Neural cell (in vitro differentiated cells): ENCODE data around the gene TRIM14.

Source experiments
- CTCF ChIP-seq: fragments of 450-650 bp; IDR thresholded peaks from 2 replicates; pipeline ENCODE4 v1.5.1; 2014; ENCODE audit warnings: antibody characterized with exemption, mild to moderate bottlenecking, moderate library complexity; ENCODE audit not compliant: poor library complexity, severe bottlenecking
- EP300 ChIP-seq: fragments of 450-650 bp; conservative IDR thresholded peaks from 2 replicates; pipeline ENCODE4 v1.6.1; 2014; ENCODE audit warnings: antibody characterized with exemption, mild to moderate bottlenecking, moderate library complexity; ENCODE audit not compliant: poor library complexity, severe bottlenecking
- EZH2 ChIP-seq: fragments of 200-600, 300-800 bp; shearing (Covaris generic), sonication (generic); IDR thresholded peaks from 2 replicates; pipeline ENCODE4 v1.6.1; 2014; ENCODE audit warnings: antibody characterized with exemption, low read length, borderline replicate concordance, mild to moderate bottlenecking; ENCODE audit not compliant: insufficient read depth, poor library complexity, severe bottlenecking
- MXI1 ChIP-seq: fragments of 450-650 bp; conservative IDR thresholded peaks from 2 replicates; pipeline ENCODE4 v1.6.1; 2014; ENCODE audit warnings: antibody characterized with exemption, mild to moderate bottlenecking; ENCODE audit not compliant: poor library complexity, severe bottlenecking
- POLR2AphosphoS5 ChIP-seq: IDR thresholded peaks from 2 replicates; pipeline ENCODE4 v1.6.1; 2012
- RAD21 ChIP-seq: fragments of 450-650 bp; conservative IDR thresholded peaks from 2 replicates; pipeline ENCODE4 v1.6.1; 2014; ENCODE audit warnings: antibody characterized with exemption, mild to moderate bottlenecking, moderate library complexity
- REST ChIP-seq: IDR thresholded peaks from 2 replicates; pipeline ENCODE4 v1.6.1; 2012; ENCODE audit warnings: borderline replicate concordance

GRCh38 chr9:98144076-98144475 lies 25.1 kb upstream of the TRIM14 start:
- TF ChIP-seq CTCF (no peak), EZH2 (no peak), RAD21 (no peak), EP300 (no peak), REST (no peak), POLR2AphosphoS5 (no peak), MXI1 (no peak)
